Ishikawa (cell line): Measurements from ENCODE around the gene MTHFS.

Experiments
- CEBPB ChIP-seq: IDR thresholded peaks from 2 replicates; pipeline ENCODE4 v1.6.1; 2012
- CREB1 ChIP-seq: IDR thresholded peaks from 2 replicates; pipeline ENCODE4 v1.6.1; 2012; ENCODE audit warnings: low read depth
- EGR1 ChIP-seq: IDR thresholded peaks from 2 replicates; pipeline ENCODE4 v1.6.1; 2012
- EP300 ChIP-seq: IDR thresholded peaks from 2 replicates; pipeline ENCODE4 v1.6.1; 2012; ENCODE audit warnings: borderline replicate concordance
- FOXM1 ChIP-seq: IDR thresholded peaks from 2 replicates; pipeline ENCODE4 v1.6.1; 2012; ENCODE audit warnings: low read depth, borderline replicate concordance
- NFIC ChIP-seq: IDR thresholded peaks from 2 replicates; pipeline ENCODE4 v1.6.1; 2012
- RAD21 ChIP-seq: IDR thresholded peaks from 2 replicates; pipeline ENCODE4 v1.6.1; 2012; ENCODE audit warnings: low read depth
- TAF1 ChIP-seq: IDR thresholded peaks from 2 replicates; pipeline ENCODE4 v1.6.1; 2012; ENCODE audit warnings: low read depth, mild to moderate bottlenecking
- TCF12 ChIP-seq: IDR thresholded peaks from 2 replicates; pipeline ENCODE4 v1.6.1; 2012; ENCODE audit warnings: low read depth
- TEAD4 ChIP-seq: IDR thresholded peaks from 2 replicates; pipeline ENCODE4 v1.6.1; 2012
- YY1 ChIP-seq: IDR thresholded peaks from 2 replicates; pipeline ENCODE4 v1.6.1; 2012; ENCODE audit warnings: low read depth
- ZBTB7A ChIP-seq: IDR thresholded peaks from 2 replicates; pipeline ENCODE4 v1.6.1; 2012; ENCODE audit warnings: low read depth
- TF ChIP-seq, protein P1 (sequence below): IDR thresholded peaks from 2 replicates; pipeline ENCODE4 v1.6.1; 2012
- TF ChIP-seq, protein P2 (sequence below): IDR thresholded peaks from 2 replicates; pipeline ENCODE4 v1.6.1; 2012; ENCODE audit warnings: low read depth, mild to moderate bottlenecking
- TF ChIP-seq, protein P3 (sequence below): IDR thresholded peaks from 2 replicates; pipeline ENCODE4 v1.6.1; 2012

MTHFS gene

DNA sequence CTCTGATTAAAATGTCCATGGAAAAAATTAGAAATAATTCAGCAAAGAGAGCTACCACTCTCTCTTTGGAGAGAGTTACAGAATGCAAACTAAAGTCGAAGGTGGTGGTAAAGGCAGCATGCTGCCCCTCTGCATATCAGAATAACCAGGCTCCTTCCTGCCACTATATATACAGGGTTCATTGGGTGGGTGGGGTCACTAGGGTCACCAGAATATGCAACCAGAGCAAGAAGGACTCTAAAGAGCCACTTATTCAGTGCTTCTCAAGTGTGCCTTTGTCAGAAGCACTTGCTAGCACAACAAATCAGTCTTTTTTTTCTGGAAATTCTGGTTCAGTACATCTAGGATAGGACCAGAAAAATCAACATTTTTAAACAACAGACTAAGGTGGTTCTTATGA is 70.0 kb downstream of the MTHFS start:
- TF ChIP-seq CREB1 (no peak), NFIC (no peak), EP300 (no peak)
- TF ChIP-seq, protein P1, sequence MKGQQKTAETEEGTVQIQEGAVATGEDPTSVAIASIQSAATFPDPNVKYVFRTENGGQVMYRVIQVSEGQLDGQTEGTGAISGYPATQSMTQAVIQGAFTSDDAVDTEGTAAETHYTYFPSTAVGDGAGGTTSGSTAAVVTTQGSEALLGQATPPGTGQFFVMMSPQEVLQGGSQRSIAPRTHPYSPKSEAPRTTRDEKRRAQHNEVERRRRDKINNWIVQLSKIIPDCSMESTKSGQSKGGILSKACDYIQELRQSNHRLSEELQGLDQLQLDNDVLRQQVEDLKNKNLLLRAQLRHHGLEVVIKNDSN, result no peak

DNA sequence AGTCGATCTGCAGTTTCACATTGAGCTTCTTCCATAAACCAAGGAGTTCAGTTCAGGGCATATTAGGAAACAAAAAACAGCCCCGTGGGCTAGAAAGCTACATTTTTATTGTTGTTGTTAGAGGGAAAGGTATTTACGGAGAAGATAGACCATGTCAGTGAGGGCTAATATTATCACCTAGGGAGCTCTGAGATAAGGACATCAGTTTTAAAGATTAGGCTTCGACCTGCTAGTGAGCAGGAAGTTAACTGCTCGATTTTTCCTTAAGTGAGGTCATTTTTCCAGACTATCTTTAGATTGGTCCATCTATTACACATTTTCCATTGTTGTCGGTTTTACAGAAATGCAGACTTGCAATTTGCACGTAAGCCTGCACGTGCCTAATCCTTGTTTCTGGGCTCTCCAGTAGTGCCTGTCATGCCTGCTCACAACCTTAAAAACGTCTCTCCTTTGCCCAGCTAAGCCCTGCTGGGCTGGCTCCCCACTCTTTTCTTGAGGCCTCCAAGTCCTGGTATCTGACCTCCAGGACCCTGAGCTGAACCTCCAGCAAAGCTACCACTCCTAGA is 72.6 kb downstream of the MTHFS start:
- no peak for TF ChIP-seq RAD21
- TF ChIP-seq, protein P1, result no peak
- TF ChIP-seq EP300, result no peak
- TF ChIP-seq ZBTB7A, result no peak
- no peak for TF ChIP-seq TEAD4

DNA sequence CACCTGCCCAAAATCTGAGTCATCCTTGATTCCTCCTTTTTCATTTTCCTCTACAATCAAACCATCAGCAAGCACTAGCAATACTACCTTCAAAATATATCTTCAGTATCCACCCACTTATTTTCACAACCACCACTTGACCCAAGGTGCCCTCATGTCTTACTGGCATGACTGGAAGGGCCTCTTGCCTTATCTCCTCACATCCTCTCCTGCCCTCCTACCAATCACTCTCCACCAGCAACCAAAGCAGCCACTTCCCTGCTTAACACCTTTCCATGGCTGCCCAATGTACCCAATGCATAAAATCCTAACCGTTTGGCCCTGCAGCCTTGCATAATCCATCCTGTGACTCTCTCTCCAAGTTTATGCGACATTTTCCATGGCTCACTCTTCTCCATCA is 76.0 kb downstream of the MTHFS start:
- TF ChIP-seq NFIC (no peak), FOXM1 (no peak)

DNA sequence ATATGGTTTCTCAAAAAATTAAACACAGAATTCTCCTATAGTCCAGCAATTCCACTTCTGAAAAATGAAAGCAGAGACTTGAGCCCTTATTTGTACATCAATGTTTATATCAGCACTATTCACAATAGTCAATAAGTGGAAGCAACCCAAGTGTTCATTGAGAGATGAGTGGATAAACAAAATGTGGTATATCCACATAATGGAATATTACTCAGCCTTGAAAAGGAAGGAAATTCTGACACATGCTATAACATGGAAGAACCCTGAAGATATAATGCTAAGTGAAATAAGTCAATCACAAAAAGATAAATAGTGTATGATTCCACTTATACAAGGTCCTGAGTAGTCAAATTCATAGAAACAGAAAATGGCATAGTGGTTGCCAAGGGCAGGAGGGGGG is 76.6 kb downstream of the MTHFS start:
- no peak for TF ChIP-seq ZBTB7A
- TF ChIP-seq, protein P1, result no peak
- TF ChIP-seq TCF12, result no peak
- TF ChIP-seq TAF1, result no peak
- TF ChIP-seq FOXM1, result no peak
- TF ChIP-seq CEBPB, result no peak
- TF ChIP-seq, protein P2, sequence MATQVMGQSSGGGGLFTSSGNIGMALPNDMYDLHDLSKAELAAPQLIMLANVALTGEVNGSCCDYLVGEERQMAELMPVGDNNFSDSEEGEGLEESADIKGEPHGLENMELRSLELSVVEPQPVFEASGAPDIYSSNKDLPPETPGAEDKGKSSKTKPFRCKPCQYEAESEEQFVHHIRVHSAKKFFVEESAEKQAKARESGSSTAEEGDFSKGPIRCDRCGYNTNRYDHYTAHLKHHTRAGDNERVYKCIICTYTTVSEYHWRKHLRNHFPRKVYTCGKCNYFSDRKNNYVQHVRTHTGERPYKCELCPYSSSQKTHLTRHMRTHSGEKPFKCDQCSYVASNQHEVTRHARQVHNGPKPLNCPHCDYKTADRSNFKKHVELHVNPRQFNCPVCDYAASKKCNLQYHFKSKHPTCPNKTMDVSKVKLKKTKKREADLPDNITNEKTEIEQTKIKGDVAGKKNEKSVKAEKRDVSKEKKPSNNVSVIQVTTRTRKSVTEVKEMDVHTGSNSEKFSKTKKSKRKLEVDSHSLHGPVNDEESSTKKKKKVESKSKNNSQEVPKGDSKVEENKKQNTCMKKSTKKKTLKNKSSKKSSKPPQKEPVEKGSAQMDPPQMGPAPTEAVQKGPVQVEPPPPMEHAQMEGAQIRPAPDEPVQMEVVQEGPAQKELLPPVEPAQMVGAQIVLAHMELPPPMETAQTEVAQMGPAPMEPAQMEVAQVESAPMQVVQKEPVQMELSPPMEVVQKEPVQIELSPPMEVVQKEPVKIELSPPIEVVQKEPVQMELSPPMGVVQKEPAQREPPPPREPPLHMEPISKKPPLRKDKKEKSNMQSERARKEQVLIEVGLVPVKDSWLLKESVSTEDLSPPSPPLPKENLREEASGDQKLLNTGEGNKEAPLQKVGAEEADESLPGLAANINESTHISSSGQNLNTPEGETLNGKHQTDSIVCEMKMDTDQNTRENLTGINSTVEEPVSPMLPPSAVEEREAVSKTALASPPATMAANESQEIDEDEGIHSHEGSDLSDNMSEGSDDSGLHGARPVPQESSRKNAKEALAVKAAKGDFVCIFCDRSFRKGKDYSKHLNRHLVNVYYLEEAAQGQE, result no peak

DNA sequence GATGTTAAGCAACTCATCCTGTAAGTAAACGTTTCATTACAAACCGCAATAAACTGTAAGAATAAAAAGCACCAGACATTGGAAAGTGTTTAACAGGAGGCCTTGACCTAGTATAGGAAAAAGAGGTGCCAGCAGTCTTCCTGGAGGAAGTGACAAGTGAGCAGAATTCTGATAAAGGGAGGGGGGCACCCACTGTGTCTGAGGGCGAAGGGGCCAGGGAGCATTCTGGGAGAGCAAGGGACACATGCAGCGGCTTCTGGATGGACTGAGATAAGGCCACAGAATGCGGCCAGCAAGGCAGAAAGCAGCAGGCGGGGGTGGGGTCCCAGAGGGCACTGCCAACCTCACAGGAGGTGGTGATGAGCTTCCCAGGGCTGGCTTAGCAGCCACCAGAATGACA is 80.2 kb downstream of the MTHFS start:
- no peak for TF ChIP-seq YY1
- TF ChIP-seq EGR1, result no peak
- no peak for TF ChIP-seq CREB1
- TF ChIP-seq ZBTB7A, result no peak
- no peak for TF ChIP-seq NFIC

DNA sequence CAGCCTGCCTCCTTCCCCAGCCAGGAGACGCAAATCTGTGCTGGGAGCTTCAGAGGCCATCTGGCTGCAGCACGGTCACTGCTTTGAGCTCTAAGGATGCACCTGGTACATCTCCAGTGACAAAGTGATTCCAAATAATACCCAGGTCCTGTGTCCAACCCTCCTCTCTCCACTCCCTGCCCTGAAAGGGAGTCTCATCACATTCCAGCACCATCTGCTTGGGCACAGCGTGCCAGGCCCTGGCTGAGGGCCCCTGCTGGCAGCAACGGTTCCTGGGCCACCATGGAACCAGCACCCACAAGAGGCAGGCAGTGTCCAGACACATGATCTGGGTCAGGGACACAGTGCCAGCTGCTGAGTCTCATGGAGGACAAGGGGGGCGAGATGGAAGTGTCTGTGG is 81.3 kb downstream of the MTHFS start:
- TF ChIP-seq FOXM1 (no peak), RAD21 (no peak), EGR1 (no peak), TAF1 (no peak), TEAD4 (no peak), TCF12 (no peak)
- TF ChIP-seq, protein P1, result no peak
- TF ChIP-seq, protein P2, result no peak
- TF ChIP-seq, protein P3, sequence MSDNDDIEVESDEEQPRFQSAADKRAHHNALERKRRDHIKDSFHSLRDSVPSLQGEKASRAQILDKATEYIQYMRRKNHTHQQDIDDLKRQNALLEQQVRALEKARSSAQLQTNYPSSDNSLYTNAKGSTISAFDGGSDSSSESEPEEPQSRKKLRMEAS, result no peak

DNA sequence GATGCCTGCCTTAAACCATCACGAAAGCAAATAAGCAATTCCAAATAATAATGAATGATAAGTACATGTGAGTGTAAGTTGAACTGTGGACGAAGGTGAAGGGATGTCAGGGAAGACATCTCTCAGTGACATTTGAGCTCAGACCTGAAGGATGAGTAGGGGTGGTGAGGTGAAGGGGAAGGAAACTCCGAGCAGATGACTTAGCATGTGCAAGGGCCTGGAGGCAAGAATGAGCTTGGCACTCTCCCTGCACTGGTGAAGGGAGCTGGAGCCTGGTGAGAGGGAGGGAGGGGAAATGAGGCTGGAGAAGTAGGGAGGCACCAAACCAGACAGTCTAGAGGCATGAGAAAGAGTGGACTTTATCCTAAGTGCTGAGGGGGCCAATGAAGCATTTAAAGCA is 84.3 kb downstream of the MTHFS start:
- no peak for TF ChIP-seq EP300
- TF ChIP-seq CREB1, result no peak
- TF ChIP-seq TCF12, result no peak
- TF ChIP-seq, protein P2, result no peak
- no peak for TF ChIP-seq TEAD4
- TF ChIP-seq, protein P1, result no peak
- no peak for TF ChIP-seq EGR1
- no peak for TF ChIP-seq NFIC
- TF ChIP-seq YY1, result no peak
- TF ChIP-seq FOXM1, result no peak
- TF ChIP-seq, protein P3, result no peak
- no peak for TF ChIP-seq ZBTB7A
- TF ChIP-seq TAF1, result no peak
- TF ChIP-seq RAD21, result no peak
- TF ChIP-seq CEBPB, result no peak
